LNCaP clone FGC (cell line): Measurements from ENCODE around the gene TMA16.

Source experiments
- DNase-seq: peaks from one replicate; pipeline ENCODE4 v3.0.0-alpha.2; 2011; ENCODE audit warnings: low read depth
- H3K4me3 ChIP-seq: 2 replicates; pipeline ENCODE4 v1.5.1; 2011; ENCODE audit warnings: mild to moderate bottlenecking, low read depth, low read length, control low read depth
- TF ChIP-seq, protein P1 (sequence below): IDR thresholded peaks from 2 replicates; pipeline ENCODE4 v1.5.1; 2012; ENCODE audit warnings: mild to moderate bottlenecking; ENCODE audit not compliant: control insufficient read depth, insufficient read depth; ENCODE audit errors: extremely low read depth

The TMA16 gene

DNA sequence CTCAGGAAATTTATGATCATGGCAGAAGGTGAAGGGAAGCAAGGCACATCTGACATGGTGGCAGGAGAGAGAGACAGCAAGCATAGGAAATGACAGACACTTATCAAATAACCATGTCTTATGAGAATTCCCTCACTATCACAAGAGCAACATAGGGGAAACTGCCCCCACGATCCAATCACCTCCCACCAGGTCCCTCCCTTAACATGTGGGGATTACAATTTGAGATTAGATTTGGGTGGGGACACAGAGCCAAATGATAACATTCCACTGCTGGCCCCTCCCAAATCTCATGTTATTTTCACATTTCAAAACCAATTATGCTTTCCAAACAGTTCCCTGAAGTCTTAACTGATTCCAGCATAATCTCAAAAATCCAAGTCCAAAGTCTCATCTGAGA, 8.2 kb upstream of the TMA16 start:
- TF ChIP-seq, protein P1, sequence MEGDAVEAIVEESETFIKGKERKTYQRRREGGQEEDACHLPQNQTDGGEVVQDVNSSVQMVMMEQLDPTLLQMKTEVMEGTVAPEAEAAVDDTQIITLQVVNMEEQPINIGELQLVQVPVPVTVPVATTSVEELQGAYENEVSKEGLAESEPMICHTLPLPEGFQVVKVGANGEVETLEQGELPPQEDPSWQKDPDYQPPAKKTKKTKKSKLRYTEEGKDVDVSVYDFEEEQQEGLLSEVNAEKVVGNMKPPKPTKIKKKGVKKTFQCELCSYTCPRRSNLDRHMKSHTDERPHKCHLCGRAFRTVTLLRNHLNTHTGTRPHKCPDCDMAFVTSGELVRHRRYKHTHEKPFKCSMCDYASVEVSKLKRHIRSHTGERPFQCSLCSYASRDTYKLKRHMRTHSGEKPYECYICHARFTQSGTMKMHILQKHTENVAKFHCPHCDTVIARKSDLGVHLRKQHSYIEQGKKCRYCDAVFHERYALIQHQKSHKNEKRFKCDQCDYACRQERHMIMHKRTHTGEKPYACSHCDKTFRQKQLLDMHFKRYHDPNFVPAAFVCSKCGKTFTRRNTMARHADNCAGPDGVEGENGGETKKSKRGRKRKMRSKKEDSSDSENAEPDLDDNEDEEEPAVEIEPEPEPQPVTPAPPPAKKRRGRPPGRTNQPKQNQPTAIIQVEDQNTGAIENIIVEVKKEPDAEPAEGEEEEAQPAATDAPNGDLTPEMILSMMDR = no peak
- no peak for DNase-seq
- no peak overlapping the region for H3K4me3 ChIP-seq

DNA sequence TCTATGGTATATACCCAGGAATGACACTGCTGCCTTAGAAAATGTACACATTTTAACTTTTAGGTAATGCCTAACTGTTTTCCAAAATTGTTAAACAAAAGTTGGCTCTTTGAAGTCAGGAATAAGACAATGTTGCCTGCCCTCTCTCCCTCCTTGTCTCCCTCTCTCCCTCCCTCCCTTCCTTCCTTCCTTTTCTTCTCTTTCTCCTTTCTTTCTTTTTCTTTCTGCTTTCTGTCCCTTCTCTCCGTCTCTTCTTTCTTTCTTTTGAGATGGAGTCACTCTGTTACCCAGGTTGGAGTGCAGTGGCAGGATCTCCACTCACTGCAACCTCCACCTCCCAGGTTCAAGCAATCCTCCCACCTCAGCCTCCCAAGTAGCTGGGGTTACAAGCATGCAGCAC, 4.6 kb upstream of the TMA16 start:
- H3K4me3 ChIP-seq = no peak overlapping the region
- TF ChIP-seq, protein P1 = no peak
- DNase-seq = no peak

DNA sequence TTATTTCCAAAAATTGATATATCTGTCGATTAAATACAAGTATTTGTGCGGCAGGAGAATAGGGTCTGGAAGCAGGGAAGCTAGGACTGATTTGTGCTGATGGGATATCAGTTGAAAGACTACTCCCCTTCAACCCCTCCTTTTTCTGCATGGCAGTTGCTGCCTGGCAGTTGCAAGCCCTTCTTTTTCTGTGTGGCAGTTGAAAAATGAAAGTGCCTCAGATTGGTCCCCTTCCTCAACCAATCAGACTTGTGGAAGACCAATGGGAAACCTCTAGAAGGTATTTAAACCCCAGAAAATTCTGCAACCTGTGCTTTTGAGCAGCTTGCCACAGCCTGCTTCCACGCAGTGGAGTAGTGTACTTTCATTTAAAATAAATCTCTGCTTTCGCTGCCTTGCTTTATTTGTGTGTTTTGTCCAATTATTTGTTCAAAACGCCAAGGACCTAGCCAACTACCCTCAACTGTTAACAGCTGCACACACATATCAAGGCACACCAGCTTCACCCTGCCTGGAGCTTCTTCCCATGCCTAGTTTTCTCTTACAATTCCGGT, 1.5 kb upstream of the TMA16 start:
- DNase-seq = no peak
- peak overlapping the region; percentile 82 for H3K4me3 ChIP-seq
- TF ChIP-seq, protein P1 = no peak

DNA sequence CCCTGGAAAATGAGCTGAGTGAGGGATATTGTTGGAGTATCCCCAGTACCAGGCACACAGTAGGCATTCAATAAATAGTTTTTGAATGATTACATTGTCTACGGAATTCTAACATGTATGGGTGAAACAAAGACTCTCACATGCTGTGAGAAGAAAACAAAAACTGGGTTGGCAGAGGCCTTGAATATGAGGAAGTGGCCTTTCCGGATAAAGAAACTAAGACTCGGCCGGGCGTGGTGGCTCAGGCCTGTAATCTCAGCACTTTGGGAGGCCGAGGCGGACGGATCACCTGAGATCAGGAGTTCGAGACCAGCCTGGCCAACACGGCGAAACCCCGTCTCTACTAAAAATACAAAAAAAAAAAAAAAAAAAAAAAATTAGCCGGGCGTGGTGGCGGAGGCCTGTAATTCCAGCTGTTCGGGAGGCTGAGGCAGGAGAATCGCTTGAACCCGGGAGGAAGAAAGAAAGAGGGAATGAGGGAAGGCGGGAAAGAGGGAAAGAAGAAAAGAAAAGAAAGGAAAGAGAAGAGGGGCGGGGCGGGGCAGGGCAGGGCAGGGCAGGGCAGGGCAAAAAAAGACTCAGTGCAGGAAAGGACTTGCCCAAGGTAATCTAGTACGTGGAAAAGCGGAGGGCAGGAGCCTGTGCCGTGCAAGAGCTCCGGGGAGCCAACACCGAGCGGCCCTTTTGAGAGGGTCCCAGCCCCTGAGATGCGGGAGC, 689 bp upstream of the TMA16 start:
- TF ChIP-seq, protein P1 = no peak
- no peak for DNase-seq
- peak overlapping the region; percentile 82 for H3K4me3 ChIP-seq

DNA sequence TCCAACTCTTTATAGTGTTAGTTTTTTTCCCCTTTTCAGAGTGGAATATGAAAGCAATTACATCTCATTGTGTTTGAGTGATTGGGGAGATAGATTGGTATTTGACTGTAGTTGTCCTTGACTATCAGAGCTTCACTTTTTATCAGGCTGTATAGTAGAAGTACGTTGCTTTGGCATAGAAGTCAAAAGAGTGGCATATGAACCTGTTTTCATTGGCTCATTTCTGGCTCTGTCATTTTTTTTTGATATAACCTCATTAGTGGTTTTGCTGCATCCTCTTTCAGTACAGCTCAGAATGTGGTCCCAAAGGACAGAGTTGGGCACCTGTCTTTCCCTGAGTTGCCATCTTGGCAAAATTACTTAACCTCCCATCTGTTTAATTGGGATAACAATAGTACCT, 1.4 kb downstream of the TMA16 start:
- peak overlapping the region; percentile 82 for H3K4me3 ChIP-seq
- no peak for DNase-seq
- TF ChIP-seq, protein P1 = no peak

DNA sequence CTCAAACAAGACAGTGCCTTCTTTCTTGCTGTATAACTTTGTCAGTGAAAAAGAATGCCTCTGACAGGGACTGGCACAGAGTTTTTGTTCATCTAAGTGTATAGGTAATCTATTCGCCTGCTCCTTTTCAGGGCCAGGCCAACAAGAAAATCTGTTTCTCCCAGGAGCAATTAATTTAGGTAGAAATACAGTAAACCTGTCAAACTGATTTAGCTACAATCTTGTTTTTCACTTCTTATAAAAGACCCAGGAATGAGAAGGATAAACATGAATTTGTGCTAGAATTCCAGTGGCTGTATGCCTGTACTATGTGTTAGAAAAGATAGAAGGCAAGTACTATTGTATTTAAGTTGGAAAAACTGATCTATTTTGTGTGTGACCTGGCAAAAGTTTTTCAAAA, 6.1 kb downstream of the TMA16 start:
- TF ChIP-seq, protein P1 = no peak
- no peak overlapping the region for H3K4me3 ChIP-seq
- no peak for DNase-seq

DNA sequence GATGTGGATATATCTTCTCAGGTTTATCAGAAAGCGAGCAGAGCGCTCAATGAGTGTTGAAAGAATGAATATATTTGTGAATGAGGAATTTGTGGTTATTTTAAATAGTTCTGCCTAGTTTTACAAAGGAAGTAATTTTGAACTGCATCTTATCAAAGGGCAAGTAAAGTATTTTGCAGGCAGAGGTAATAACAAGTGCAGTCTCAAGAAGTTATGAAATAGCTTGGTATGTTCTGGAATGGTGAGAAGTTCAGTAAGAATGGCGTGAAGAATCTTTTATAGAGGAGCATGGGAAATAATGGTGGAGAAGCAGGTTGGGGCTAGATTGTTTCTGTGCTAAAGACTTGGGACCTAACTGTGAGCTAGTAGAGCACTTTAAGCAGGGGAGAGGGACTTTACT, 10.9 kb downstream of the TMA16 start:
- no peak for DNase-seq
- no peak overlapping the region for H3K4me3 ChIP-seq
- TF ChIP-seq, protein P1 = no peak
